Jurkat, Clone E6-1 (cell line): Measurements from ENCODE around the gene TENT5C.

Experiments used
- DNase-seq: peaks from one replicate; pipeline ENCODE4 v3.0.0-alpha.2; 2011; ENCODE audit warnings: low read depth, low spot score
- H3K4me3 ChIP-seq: 2 replicates; pipeline ENCODE4 v1.5.1; 2011; ENCODE audit warnings: mild to moderate bottlenecking, low read length, control low read depth, moderate library complexity

Gene TENT5C

GRCh38 chr1:117570988-117571409 lies 34.8 kb upstream of the TENT5C start:
- no peak for DNase-seq
- no peak overlapping the region for H3K4me3 ChIP-seq

GRCh38 chr1:117571496-117571895 lies 34.4 kb upstream of the TENT5C start:
- DNase-seq = no peak
- no peak overlapping the region for H3K4me3 ChIP-seq

- H3K4me3 ChIP-seq = no peak overlapping the region
- DNase-seq = no peak
Observed at GRCh38 chr1:117572546-117572945, 33.3 kb upstream of the TENT5C start.

- DNase-seq = no peak
- no peak overlapping the region for H3K4me3 ChIP-seq
Observed at GRCh38 chr1:117573386-117574023, 32.3 kb upstream of the TENT5C start.

- DNase-seq = no peak
- H3K4me3 ChIP-seq = no peak overlapping the region
Observed at GRCh38 chr1:117574161-117574835, 31.6 kb upstream of the TENT5C start.

- no peak overlapping the region for H3K4me3 ChIP-seq
- no peak for DNase-seq
Observed at GRCh38 chr1:117575586-117576225, 30.1 kb upstream of the TENT5C start.

GRCh38 chr1:117576236-117576635 lies 29.6 kb upstream of the TENT5C start:
- no peak for DNase-seq
- H3K4me3 ChIP-seq = no peak overlapping the region

- H3K4me3 ChIP-seq = no peak overlapping the region
- DNase-seq = no peak
Observed at GRCh38 chr1:117577191-117577885, 28.5 kb upstream of the TENT5C start.

GRCh38 chr1:117578466-117578865 lies 27.4 kb upstream of the TENT5C start:
- no peak overlapping the region for H3K4me3 ChIP-seq
- no peak for DNase-seq

- H3K4me3 ChIP-seq = no peak overlapping the region
- DNase-seq = no peak
Observed at GRCh38 chr1:117579221-117579906, 26.5 kb upstream of the TENT5C start.

- no peak for DNase-seq
- H3K4me3 ChIP-seq = no peak overlapping the region
Observed at GRCh38 chr1:117580436-117580835, 25.4 kb upstream of the TENT5C start.

- H3K4me3 ChIP-seq = no peak overlapping the region
- DNase-seq = no peak
Observed at GRCh38 chr1:117580882-117581281, 25.0 kb upstream of the TENT5C start.

- no peak overlapping the region for H3K4me3 ChIP-seq
- no peak for DNase-seq
Observed at GRCh38 chr1:117581391-117581943, 24.4 kb upstream of the TENT5C start.

GRCh38 chr1:117582451-117582850 lies 23.4 kb upstream of the TENT5C start:
- no peak for DNase-seq
- H3K4me3 ChIP-seq = no peak overlapping the region

GRCh38 chr1:117583247-117583646 lies 22.6 kb upstream of the TENT5C start:
- no peak for DNase-seq
- no peak overlapping the region for H3K4me3 ChIP-seq

- H3K4me3 ChIP-seq = no peak overlapping the region
- no peak for DNase-seq
Observed at GRCh38 chr1:117584181-117584580, 21.7 kb upstream of the TENT5C start.

- DNase-seq = no peak
- no peak overlapping the region for H3K4me3 ChIP-seq
Observed at GRCh38 chr1:117585086-117585485, 20.8 kb upstream of the TENT5C start.

GRCh38 chr1:117586337-117586736 lies 19.5 kb upstream of the TENT5C start:
- H3K4me3 ChIP-seq = no peak overlapping the region
- DNase-seq = no peak
